Measurements from ENCODE around the gene EIF4A2.
A peak's percentile ranks its signal among the peaks of the same experiment; 100 is the strongest.
"Not testable (repeated sequence)": the region's sequence is repeated elsewhere in the genome, so short reads cannot be mapped to it uniquely, and the experiment has no call there.

EIF4A2 gene

GRCh38 chr3:186786922-186787321 lies 3.5 kb downstream of the EIF4A2 start:
- Histone ChIP-seq H3K9me3 (ENCODE audit: control insufficient read depth in 1 of 2, low read length in 2 of 2) (no peaks in the 10 kb centered on the region), H3K27me3 (ENCODE audit: low read depth, low read length) (no peaks in the 10 kb centered on the region), H3K27ac (ENCODE audit: low read length) (no peak overlapping the region)

GRCh38 chr3:186787642-186788481 lies 4.5 kb downstream of the EIF4A2 start:
- H3K27me3 ChIP-seq (ENCODE audit: low read depth, low read length): no peaks in the 10 kb centered on the region
- H3K36me3 ChIP-seq (ENCODE audit: control insufficient read depth in 1 of 2, insufficient read depth in 2 of 2, low read length in 2 of 2): peaks cover 64 to 68% of the 10 kb centered on the region in 2 donors
- peaks cover 30 to 47% of the 10 kb centered on the region in 2 donors for H3K4me1 ChIP-seq (ENCODE audit: control insufficient read depth in 1 of 2, insufficient read depth in 2 of 2, low read length in 2 of 2)
- H3K27ac ChIP-seq (ENCODE audit: low read length): no peak overlapping the region
- H3K9me3 ChIP-seq (ENCODE audit: control insufficient read depth in 1 of 2, low read length in 2 of 2): no peaks in the 10 kb centered on the region
- peak overlapping the region in 1 of 2 donors; percentile 99 for H3K4me3 ChIP-seq (ENCODE audit: low read depth in 1 of 2, low read length in 2 of 2)

More at GRCh38 chr3:186786922-186787321, 3.5 kb downstream of the EIF4A2 start:
- peaks cover 30 to 47% of the 10 kb centered on the region in 2 donors for H3K4me1 ChIP-seq (ENCODE audit: control insufficient read depth in 1 of 2, insufficient read depth in 2 of 2, low read length in 2 of 2)
- peaks cover 64 to 68% of the 10 kb centered on the region in 2 donors for H3K36me3 ChIP-seq (ENCODE audit: control insufficient read depth in 1 of 2, insufficient read depth in 2 of 2, low read length in 2 of 2)
- peak overlapping the region; percentile 99 for H3K4me3 ChIP-seq (ENCODE audit: low read depth in 1 of 2, low read length in 2 of 2)

- H3K4me1 ChIP-seq (ENCODE audit: control insufficient read depth in 1 of 2, insufficient read depth in 2 of 2, low read length in 2 of 2): peaks cover 30 to 47% of the 10 kb centered on the region in 2 donors
- no peak overlapping the region for H3K4me3 ChIP-seq (ENCODE audit: low read depth in 1 of 2, low read length in 2 of 2)
- no peaks in the 10 kb centered on the region for H3K9me3 ChIP-seq (ENCODE audit: control insufficient read depth in 1 of 2, low read length in 2 of 2)
- no peak overlapping the region for H3K27ac ChIP-seq (ENCODE audit: low read length)
- H3K36me3 ChIP-seq (ENCODE audit: control insufficient read depth in 1 of 2, insufficient read depth in 2 of 2, low read length in 2 of 2): peaks cover 62 to 64% of the 10 kb centered on the region in 2 donors
- no peaks in the 10 kb centered on the region for H3K27me3 ChIP-seq (ENCODE audit: low read depth, low read length)
Measured at GRCh38 chr3:186788482-186789370, 5.3 kb downstream of the EIF4A2 start.

GRCh38 chr3:186789554-186790260 lies 6.3 kb downstream of the EIF4A2 start:
- Histone ChIP-seq H3K36me3 (ENCODE audit: control insufficient read depth in 1 of 2, insufficient read depth in 2 of 2, low read length in 2 of 2) (peaks cover 53 to 64% of the 10 kb centered on the region in 2 donors), H3K27me3 (ENCODE audit: low read depth, low read length) (no peaks in the 10 kb centered on the region), H3K4me3 (ENCODE audit: low read depth in 1 of 2, low read length in 2 of 2) (no peak overlapping the region), H3K9me3 (ENCODE audit: control insufficient read depth in 1 of 2, low read length in 2 of 2) (no peaks in the 10 kb centered on the region), H3K27ac (ENCODE audit: low read length) (no peak overlapping the region), H3K4me1 (ENCODE audit: control insufficient read depth in 1 of 2, insufficient read depth in 2 of 2, low read length in 2 of 2) (peaks cover 30 to 45% of the 10 kb centered on the region in 2 donors)

- no peaks in the 10 kb centered on the region for H3K27me3 ChIP-seq (ENCODE audit: low read depth, low read length)
- H3K9me3 ChIP-seq (ENCODE audit: control insufficient read depth in 1 of 2, low read length in 2 of 2): no peaks in the 10 kb centered on the region
- no peak overlapping the region for H3K27ac ChIP-seq (ENCODE audit: low read length)
- H3K4me1 ChIP-seq (ENCODE audit: control insufficient read depth in 1 of 2, insufficient read depth in 2 of 2, low read length in 2 of 2): peaks cover 23 to 37% of the 10 kb centered on the region in 2 donors
- H3K36me3 ChIP-seq (ENCODE audit: control insufficient read depth in 1 of 2, insufficient read depth in 2 of 2, low read length in 2 of 2): peaks cover 46 to 57% of the 10 kb centered on the region in 2 donors
- H3K4me3 ChIP-seq (ENCODE audit: low read depth in 1 of 2, low read length in 2 of 2): no peak overlapping the region
Measured at GRCh38 chr3:186790261-186790981, 7.0 kb downstream of the EIF4A2 start.

- H3K36me3 ChIP-seq (ENCODE audit: control insufficient read depth in 1 of 2, insufficient read depth in 2 of 2, low read length in 2 of 2): peaks cover 6 to 36% of the 10 kb centered on the region in 2 donors
- H3K4me1 ChIP-seq (ENCODE audit: control insufficient read depth in 1 of 2, insufficient read depth in 2 of 2, low read length in 2 of 2): no peaks in the 10 kb centered on the region
- H3K27me3 ChIP-seq (ENCODE audit: low read depth, low read length): no peaks in the 10 kb centered on the region
Measured at GRCh38 chr3:186798239-186798874, 15.0 kb downstream of the EIF4A2 start.

GRCh38 chr3:186800285-186800684 lies 16.9 kb downstream of the EIF4A2 start:
- Histone ChIP-seq H3K36me3 (ENCODE audit: control insufficient read depth in 1 of 2, insufficient read depth in 2 of 2, low read length in 2 of 2) (peaks cover 0 to 36% of the 10 kb centered on the region in 2 donors), H3K9me3 (ENCODE audit: control insufficient read depth in 1 of 2, low read length in 2 of 2) (no peaks in the 10 kb centered on the region), H3K4me1 (ENCODE audit: control insufficient read depth in 1 of 2, insufficient read depth in 2 of 2, low read length in 2 of 2) (peaks cover under 1 to 4% of the 10 kb centered on the region in 2 donors), H3K4me3 (ENCODE audit: low read depth in 1 of 2, low read length in 2 of 2) (no peak overlapping the region), H3K27ac (ENCODE audit: low read length) (no peak overlapping the region), H3K27me3 (ENCODE audit: low read depth, low read length) (no peaks in the 10 kb centered on the region)

More at GRCh38 chr3:186798239-186798874, 15.0 kb downstream of the EIF4A2 start:
- Histone ChIP-seq H3K4me3 (ENCODE audit: low read depth in 1 of 2, low read length in 2 of 2) (no peak overlapping the region), H3K9me3 (ENCODE audit: control insufficient read depth in 1 of 2, low read length in 2 of 2) (no peaks in the 10 kb centered on the region), H3K27ac (ENCODE audit: low read length) (no peak overlapping the region)

- H3K27ac ChIP-seq (ENCODE audit: low read length): no peak overlapping the region
Measured at GRCh38 chr3:186802701-186803100, 19.3 kb downstream of the EIF4A2 start.

GRCh38 chr3:186803447-186803846 lies 20.1 kb downstream of the EIF4A2 start:
- Histone ChIP-seq H3K36me3 (ENCODE audit: control insufficient read depth in 1 of 2, insufficient read depth in 2 of 2, low read length in 2 of 2) (peaks cover 0 to 29% of the 10 kb centered on the region in 2 donors), H3K4me1 (ENCODE audit: control insufficient read depth in 1 of 2, insufficient read depth in 2 of 2, low read length in 2 of 2) (peaks cover 9 to 12% of the 10 kb centered on the region in 2 donors)
- not testable (repeated sequence) for H3K27ac ChIP-seq (ENCODE audit: low read length); H3K27me3 ChIP-seq (ENCODE audit: low read depth, low read length); H3K9me3 ChIP-seq (ENCODE audit: control insufficient read depth in 1 of 2, low read length in 2 of 2); H3K4me3 ChIP-seq (ENCODE audit: low read depth in 1 of 2, low read length in 2 of 2)

More at GRCh38 chr3:186802701-186803100, 19.3 kb downstream of the EIF4A2 start:
- Histone ChIP-seq H3K36me3 (ENCODE audit: control insufficient read depth in 1 of 2, insufficient read depth in 2 of 2, low read length in 2 of 2) (peaks cover 0 to 32% of the 10 kb centered on the region in 2 donors), H3K4me1 (ENCODE audit: control insufficient read depth in 1 of 2, insufficient read depth in 2 of 2, low read length in 2 of 2) (peaks cover 9 to 12% of the 10 kb centered on the region in 2 donors), H3K27me3 (ENCODE audit: low read depth, low read length) (no peaks in the 10 kb centered on the region), H3K4me3 (ENCODE audit: low read depth in 1 of 2, low read length in 2 of 2) (no peak overlapping the region), H3K9me3 (ENCODE audit: control insufficient read depth in 1 of 2, low read length in 2 of 2) (no peaks in the 10 kb centered on the region)

Data from muscle layer of duodenum (tissue), 2 donors.